Mammary epithelial cell (primary cell): Measurements from ENCODE around the gene IDH2.

Source experiments
- CTCF ChIP-seq, 2 donors: IDR thresholded peaks in 1 of 2; conservative IDR thresholded peaks in 1 of 2; 2 replicates each; pipeline ENCODE4 v1.5.1; 2011 to 2012; ENCODE audit warnings: inconsistent platforms in 2 of 2, low read length in 2 of 2, mild to moderate bottlenecking in 2 of 2, control low read depth in 1 of 2, low read depth in 1 of 2; ENCODE audit not compliant: insufficient read depth in 1 of 2; ENCODE audit errors: extremely low read depth in 1 of 2
- EZH2 ChIP-seq: IDR thresholded peaks from 2 replicates; pipeline ENCODE4 v1.6.1; 2012; ENCODE audit warnings: low read length, inconsistent platforms, borderline replicate concordance

DNA sequence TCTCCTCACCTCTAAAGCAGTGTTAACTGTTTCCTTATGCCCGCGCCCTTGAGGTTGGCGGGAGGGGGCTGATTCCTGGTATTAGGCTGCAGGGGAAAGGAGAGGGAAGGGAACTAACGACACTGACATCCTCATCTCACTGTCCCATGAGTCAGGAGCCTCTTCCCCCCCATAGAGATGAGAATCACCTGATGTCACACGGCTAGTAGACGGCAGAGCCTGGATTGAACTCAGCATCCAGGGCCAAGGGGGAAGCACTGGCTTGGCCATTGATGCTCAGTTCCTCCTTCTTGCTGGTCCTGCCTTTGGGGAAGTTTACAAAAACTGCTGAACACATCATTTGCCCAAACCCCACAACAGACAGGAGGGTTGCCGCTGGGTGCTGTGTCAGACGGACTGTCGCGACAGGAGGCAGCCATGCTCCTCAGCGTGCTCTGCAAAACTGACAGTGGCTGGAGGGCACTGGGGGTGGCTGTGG, 38.5 kb downstream of the IDH2 start:
- TF ChIP-seq CTCF (conservative IDR thresholded peaks at IDR 0.05 in 1 of 2, IDR thresholded peaks at IDR 0.05 in 1 of 2; ENCODE audit: extremely low read depth in 1 of 2, insufficient read depth in 1 of 2, low read depth in 1 of 2, low read length in 2 of 2) (no peak), EZH2 (no peak)
